Small intestine (tissue), 7 donors: ENCODE measurements around the gene SLTM. TPM values are rescaled to one million over a fixed set of nuclear protein-coding genes. Genes with fewer than 3 reads are reported as not detected.
"Not testable (repeated sequence)": the region's sequence is repeated elsewhere in the genome, so short reads cannot be mapped to it uniquely, and the experiment has no call there.

ENCODE experiments used
- DNase-seq, 2 donors: peaks; one replicate each; pipeline versions ENCODE4 v3.0.0 to v3.0.0-alpha.2; 2013
- FAIRE-seq: peaks from 2 replicates; lab custom pipeline; 2012; peaks lifted over from hg19 to GRCh38; lab: Jason Lieb, UNC
- H3K27ac ChIP-seq, 3 donors: one replicate each; pipeline ENCODE4 v1.5.1; 2013; ENCODE audit warnings: low read length in 2 of 3, mild to moderate bottlenecking in 2 of 3, control low read depth in 1 of 3, inconsistent platforms in 1 of 3, low read depth in 1 of 3, moderate library complexity in 1 of 3
- H3K27me3 ChIP-seq, 3 donors: one replicate each; pipeline ENCODE4 v1.6.1; 2013; ENCODE audit warnings: low read length in 3 of 3, inconsistent platforms in 1 of 3; ENCODE audit not compliant: control insufficient read depth in 3 of 3, insufficient read depth in 3 of 3
- H3K36me3 ChIP-seq, 3 donors: one replicate each; pipeline ENCODE4 v1.6.1; 2013; ENCODE audit warnings: low read length in 3 of 3, inconsistent platforms in 1 of 3, low read depth in 1 of 3, mild to moderate bottlenecking in 1 of 3, moderate library complexity in 1 of 3; ENCODE audit not compliant: control insufficient read depth in 3 of 3, insufficient read depth in 2 of 3
- H3K4me1 ChIP-seq, 3 donors: one replicate each; pipeline ENCODE4 v1.6.1; 2013; ENCODE audit warnings: low read length in 2 of 3, inconsistent platforms in 1 of 3, low read depth in 1 of 3, mild to moderate bottlenecking in 1 of 3, moderate library complexity in 1 of 3; ENCODE audit not compliant: control insufficient read depth in 3 of 3, insufficient read depth in 2 of 3
- H3K4me3 ChIP-seq, 3 donors: one replicate each; pipeline ENCODE4 v1.5.1; 2013; ENCODE audit warnings: low read length in 3 of 3, control low read depth in 1 of 3, inconsistent platforms in 1 of 3, low read depth in 1 of 3, mild to moderate bottlenecking in 1 of 3, moderate library complexity in 1 of 3
- H3K9me3 ChIP-seq, 2 donors: one replicate each; pipeline ENCODE4 v1.6.1; 2013; ENCODE audit warnings: low read depth in 1 of 2, low read length in 1 of 2; ENCODE audit not compliant: control insufficient read depth in 2 of 2, insufficient read depth in 1 of 2
- WGBS, 3 donors: extraction: QIAGEN DNeasy Blood & Tissue Kit; methylation state at CpG; one replicate each; pipeline ENCODE4 v1.1.7; 2013; 5-methylcytosine and 5-hydroxymethylcytosine counted together
- polyA plus RNA-seq, 4 donors: library from polyadenylated mRNA; stranded (reverse) in 3 of 4; unstranded in 1 of 4; fragments of 200-250 nt in 3 of 4; fragments of 120-200 nt in 1 of 4; gene quantifications; one replicate each; pipeline versions ENCODE4 v1.2.1 to v1.2.3, GENCODE V29; 2013
- donor health status: healthy with polysubstance abuse.
- donor health status: control.
- donor health status: control.
- donor health status: Bipolar disorder and iron deficiency.
- donor health status: healthy.

Gene SLTM
- polyA plus RNA-seq, 4 donors, result 52.1 to 80.5 (median 60.4) TPM

DNA sequence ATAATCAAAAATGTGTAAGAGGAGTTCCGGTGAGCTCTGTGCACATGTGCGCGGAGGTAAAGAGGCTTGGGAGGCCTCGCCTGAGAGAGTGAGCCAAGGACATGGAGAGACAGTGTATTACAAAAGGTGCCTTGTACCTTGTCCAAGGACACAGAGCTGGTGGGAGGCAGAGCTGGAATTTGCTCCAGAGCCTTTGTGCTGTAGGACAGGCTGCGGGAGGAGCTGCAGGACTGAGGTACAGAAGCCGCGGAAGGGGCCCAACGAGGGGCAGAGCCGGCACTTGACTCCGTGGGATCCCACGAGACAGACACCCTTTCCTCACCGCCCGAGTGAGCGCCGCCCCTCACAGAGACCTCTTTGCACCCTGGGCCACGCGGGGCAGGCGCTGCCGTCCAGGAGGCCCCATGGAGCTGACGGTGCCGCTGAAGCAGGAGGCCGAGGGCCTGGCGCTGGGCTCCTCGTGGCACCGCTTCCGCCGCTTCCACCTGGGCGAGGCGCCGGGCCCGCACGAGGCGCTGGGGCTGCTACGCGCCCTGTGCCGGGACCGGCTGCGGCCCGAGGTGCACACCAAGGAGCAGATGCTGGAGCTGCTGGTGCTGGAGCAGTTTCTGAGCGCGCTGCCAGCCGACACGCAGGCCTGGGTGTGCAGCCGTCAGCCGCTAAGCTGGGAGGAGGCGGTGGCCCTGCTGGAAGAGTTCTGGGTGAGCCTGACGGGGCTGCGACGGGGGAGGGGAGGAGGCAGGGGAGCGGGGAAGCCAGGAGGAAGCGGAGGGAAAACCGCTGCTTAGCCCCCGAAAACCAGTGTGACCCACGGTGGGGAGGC is 68.7 kb downstream of the SLTM start:
- Histone ChIP-seq H3K27ac (peak overlapping the region; percentile 90 to 95 (median 93)), H3K9me3 (peaks cover 0 to 10% of the 10 kb centered on the region in 2 donors), H3K27me3 (no peaks in the 10 kb centered on the region), H3K4me3 (peak overlapping the region in 2 of 3 donors; percentile 42 to 57), H3K36me3 (peaks cover 0 to 29% (median 0%) of the 10 kb centered on the region in 3 donors), H3K4me1 (peaks cover 0 to 12% (median 0%) of the 10 kb centered on the region in 3 donors)
- no peak for FAIRE-seq
- WGBS, 3 donors, result 16 to 19% (median 18%) methylated on average over 43 to 54 of the region's 54 CpGs
- peak; percentile 76 to 96 for DNase-seq

DNA sequence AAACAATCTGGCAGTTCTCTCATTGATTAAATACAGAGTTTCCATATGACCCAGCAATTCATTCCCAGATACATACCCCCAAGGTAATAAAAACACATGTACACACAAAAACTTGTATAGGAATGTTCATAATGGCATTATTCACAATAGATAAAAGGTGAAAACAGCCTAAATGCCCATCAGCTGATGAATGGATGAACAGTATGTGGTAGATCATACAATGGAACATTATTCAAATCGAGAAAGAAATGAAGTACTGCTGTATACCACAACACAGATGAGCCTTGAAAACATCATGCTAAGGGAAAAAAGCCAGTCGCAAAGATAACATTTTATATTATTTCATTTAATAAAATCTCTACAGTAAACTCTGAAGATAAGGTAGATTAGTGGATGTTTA is 71.2 kb downstream of the SLTM start:
- H3K4me1 ChIP-seq, result peaks cover 0 to 12% (median 0%) of the 10 kb centered on the region in 3 donors
- FAIRE-seq, result no peak
- peaks cover 0 to 9% of the 10 kb centered on the region in 2 donors for H3K9me3 ChIP-seq
- peaks cover 0 to 11% (median 0%) of the 10 kb centered on the region in 3 donors for H3K36me3 ChIP-seq
- no peaks in the 10 kb centered on the region for H3K27me3 ChIP-seq
- no peak overlapping the region for H3K27ac ChIP-seq
- H3K4me3 ChIP-seq, result no peak overlapping the region
- no peak for DNase-seq
- WGBS, 3 donors, result 86 to 94% (median 87%) methylated on average over 2 of the region's 2 CpGs

DNA sequence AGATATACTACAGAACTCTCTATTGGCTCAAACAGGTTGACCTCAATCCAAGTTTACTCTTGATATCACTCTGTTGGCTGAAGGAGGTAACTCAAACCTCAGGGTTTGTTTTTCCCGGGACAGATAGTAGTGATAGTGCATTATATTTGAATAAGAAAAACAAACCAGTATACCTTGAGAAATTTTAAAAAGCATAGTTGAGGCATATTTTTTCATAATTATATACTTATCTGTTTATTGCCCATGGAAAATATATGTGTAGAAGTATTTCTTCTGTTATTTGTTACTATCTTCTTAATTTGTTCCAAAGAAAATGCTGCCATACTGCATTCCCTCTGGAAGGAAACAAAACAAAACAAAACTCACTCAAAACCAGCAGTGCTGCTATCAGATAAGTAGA is 76.9 kb downstream of the SLTM start:
- H3K27ac ChIP-seq, H3K4me3 ChIP-seq, H3K9me3 ChIP-seq, H3K4me1 ChIP-seq, DNase-seq, H3K27me3 ChIP-seq: not testable (repeated sequence)
- FAIRE-seq, result peak; percentile 85
- 64 to 72% (median 68%) methylated on average over 1 of the region's 1 CpG for WGBS, 3 donors
- peaks cover 0 to 17% (median 3%) of the 10 kb centered on the region in 3 donors for H3K36me3 ChIP-seq

DNA sequence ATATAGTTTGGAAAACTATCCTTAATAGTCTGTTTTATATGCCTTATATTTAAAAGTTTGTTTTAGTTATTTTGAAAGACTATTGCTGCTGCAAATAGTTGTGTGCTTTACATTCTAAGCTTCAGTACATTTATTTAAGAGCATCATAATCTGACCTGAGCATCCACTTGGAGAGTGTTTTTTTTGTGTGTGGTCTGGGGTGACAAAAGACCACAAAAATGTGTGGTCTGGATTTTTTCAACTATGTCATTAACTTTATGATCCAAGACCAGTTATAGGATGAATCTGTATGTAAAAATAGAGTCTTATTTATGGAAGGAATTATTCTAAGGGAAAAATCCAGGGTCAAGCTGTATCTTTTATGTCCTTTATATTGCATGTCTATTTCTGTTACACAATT is 77.4 kb downstream of the SLTM start:
- H3K4me1 ChIP-seq, result no peaks in the 10 kb centered on the region
- FAIRE-seq (no peak), DNase-seq (no peak)
- no peaks in the 10 kb centered on the region for H3K9me3 ChIP-seq
- no peaks in the 10 kb centered on the region for H3K27me3 ChIP-seq
- H3K27ac ChIP-seq, result no peak overlapping the region
- peaks cover 0 to 17% (median 3%) of the 10 kb centered on the region in 3 donors for H3K36me3 ChIP-seq
- H3K4me3 ChIP-seq, result no peak overlapping the region

DNA sequence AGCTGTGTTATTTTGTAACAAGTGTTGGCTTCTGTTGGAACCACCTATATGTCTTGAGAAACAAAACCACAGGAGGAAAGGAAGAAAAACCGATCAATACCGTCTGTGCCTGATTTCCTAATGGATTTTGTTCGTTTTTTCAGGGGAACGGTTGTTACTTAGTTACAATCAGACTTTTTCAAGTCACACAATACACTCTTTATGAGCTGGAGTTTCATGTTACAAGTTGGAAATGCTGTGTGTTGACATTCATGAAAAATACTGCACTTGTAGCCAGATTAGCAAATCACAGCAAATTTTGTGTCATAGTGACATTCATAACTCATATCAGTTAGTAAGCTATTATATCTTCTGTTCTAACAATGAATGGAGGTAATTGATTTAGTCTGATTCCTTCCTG is 78.9 kb downstream of the SLTM start:
- Histone ChIP-seq H3K9me3 (no peaks in the 10 kb centered on the region), H3K4me1 (no peaks in the 10 kb centered on the region), H3K27ac (peak overlapping the region in 1 of 3 donors; percentile 7), H3K4me3 (no peak overlapping the region), H3K36me3 (peaks cover 0 to 25% (median 4%) of the 10 kb centered on the region in 3 donors), H3K27me3 (no peaks in the 10 kb centered on the region)
- DNase-seq (peak in 1 of 2 donors; percentile 44), FAIRE-seq (no peak)
- WGBS, 3 donors, result 86 to 91% (median 86%) methylated on average over 4 of the region's 4 CpGs

DNA sequence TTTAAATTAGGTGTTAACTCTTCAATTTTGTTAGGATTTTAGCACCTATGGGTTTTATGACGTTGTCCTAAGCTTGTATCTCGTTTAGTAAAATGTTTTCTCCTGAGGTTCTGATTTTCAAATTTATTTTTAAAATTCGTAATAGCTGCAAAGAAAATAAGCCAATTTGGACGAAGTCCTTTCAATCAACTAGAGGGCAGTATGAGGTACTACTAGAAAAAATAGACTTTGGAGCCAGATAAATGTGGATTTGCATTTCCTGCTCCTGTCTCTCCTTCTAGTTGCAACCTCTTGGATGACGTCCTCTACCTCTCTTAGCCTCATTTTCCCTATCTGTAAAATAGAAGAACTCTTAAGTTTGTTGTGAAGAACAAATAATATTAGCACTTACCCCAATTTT is 81.1 kb downstream of the SLTM start:
- FAIRE-seq, result peak; percentile 15

DNA sequence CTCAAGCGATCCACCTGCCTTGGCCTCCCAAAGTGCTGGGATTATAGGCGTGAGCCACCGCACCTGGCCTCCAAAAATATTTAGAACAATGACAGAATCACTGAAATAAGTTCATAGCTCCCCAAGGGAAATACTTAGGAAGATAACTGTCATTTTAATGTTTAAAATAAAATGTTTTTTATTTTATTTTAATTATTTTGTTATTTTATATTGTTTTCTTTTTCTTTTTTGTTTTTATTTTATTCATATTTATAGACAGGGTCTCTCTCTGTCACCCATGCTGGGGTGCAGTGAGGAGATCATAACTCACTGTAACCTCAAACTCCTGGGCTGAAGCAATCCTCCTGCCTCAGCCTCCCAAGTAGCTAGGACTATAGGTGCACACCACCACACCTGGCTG is 82.3 kb downstream of the SLTM start:
- not testable (repeated sequence) for H3K27me3 ChIP-seq, FAIRE-seq

More for the DNA sequence above, 81.1 kb downstream of the SLTM start:
- DNase-seq, result peak; percentile 60 to 70
- no peaks in the 10 kb centered on the region for H3K4me1 ChIP-seq
- H3K27ac ChIP-seq, result no peak overlapping the region
- no peaks in the 10 kb centered on the region for H3K27me3 ChIP-seq
- no peaks in the 10 kb centered on the region for H3K9me3 ChIP-seq
- WGBS, 3 donors, result 47 to 74% (median 61%) methylated on average over 5 of the region's 5 CpGs
- H3K4me3 ChIP-seq, result no peak overlapping the region
- peaks cover 0 to 31% (median 4%) of the 10 kb centered on the region in 3 donors for H3K36me3 ChIP-seq

DNA sequence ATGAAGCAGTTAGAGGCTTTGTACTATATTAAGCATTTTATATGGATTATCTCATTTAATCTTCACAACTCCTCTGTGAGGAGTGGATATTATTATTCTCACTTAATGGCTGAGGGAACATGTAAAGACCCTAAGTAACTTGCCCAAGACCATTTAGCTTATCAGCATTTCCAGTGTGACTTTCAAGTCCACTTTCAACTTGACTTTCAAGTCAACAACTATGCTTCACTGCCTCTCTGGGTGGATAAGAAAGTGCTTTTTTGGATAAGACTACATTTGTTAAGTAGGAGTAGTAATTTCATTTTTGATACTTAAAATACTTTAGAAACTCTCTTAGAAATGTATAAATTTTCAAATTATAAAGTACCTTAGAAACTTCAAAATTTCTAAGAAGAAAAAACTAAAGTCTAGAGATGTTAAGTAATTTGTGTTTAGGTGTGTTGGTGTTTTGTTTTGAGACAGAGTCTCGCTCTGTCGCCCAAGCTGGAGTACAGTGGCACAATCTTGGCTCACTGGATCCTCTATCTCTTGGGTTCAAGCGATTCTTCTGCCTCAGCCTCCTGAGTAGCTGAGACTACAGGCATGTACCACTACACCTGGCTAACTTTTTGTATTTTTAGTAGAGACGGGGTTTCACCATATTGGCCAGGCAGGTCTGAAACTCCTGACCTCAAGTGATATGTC is 90.6 kb downstream of the SLTM start:
- H3K36me3 ChIP-seq, result peaks cover 0 to 10% (median 2%) of the 10 kb centered on the region in 3 donors
- WGBS, 3 donors, result 88 to 97% (median 95%) methylated on average over 4 of the region's 4 CpGs
- FAIRE-seq (no peak), DNase-seq (no peak)
- no peak overlapping the region for H3K27ac ChIP-seq
- H3K4me1 ChIP-seq, result no peaks in the 10 kb centered on the region
- no peaks in the 10 kb centered on the region for H3K9me3 ChIP-seq
- no peak overlapping the region for H3K4me3 ChIP-seq
- no peaks in the 10 kb centered on the region for H3K27me3 ChIP-seq

More for the DNA sequence above, 82.3 kb downstream of the SLTM start:
- not testable (repeated sequence) for H3K4me3 ChIP-seq, H3K4me1 ChIP-seq, H3K9me3 ChIP-seq, H3K27ac ChIP-seq, DNase-seq
- WGBS, 3 donors, result 98 to 99% (median 99%) methylated on average over 3 of the region's 3 CpGs
- peaks cover 0 to 28% (median 4%) of the 10 kb centered on the region in 3 donors for H3K36me3 ChIP-seq
